HG03060 (cell line): ENCODE results near the gene OR2S2.
"Not testable (repeated sequence)": the region's sequence is repeated elsewhere in the genome, so short reads cannot be mapped to it uniquely, and the experiment has no call there.

Experiments
- ATAC-seq: cut with Tn5 transposase; IDR thresholded peaks from one replicate; pipeline ENCODE4 v1.9.1; 2021; ENCODE audit warnings: low read depth, moderate number of reproducible peaks; ENCODE audit not compliant: unreplicated experiment

The OR2S2 gene, protein sequence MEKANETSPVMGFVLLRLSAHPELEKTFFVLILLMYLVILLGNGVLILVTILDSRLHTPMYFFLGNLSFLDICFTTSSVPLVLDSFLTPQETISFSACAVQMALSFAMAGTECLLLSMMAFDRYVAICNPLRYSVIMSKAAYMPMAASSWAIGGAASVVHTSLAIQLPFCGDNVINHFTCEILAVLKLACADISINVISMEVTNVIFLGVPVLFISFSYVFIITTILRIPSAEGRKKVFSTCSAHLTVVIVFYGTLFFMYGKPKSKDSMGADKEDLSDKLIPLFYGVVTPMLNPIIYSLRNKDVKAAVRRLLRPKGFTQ

DNA sequence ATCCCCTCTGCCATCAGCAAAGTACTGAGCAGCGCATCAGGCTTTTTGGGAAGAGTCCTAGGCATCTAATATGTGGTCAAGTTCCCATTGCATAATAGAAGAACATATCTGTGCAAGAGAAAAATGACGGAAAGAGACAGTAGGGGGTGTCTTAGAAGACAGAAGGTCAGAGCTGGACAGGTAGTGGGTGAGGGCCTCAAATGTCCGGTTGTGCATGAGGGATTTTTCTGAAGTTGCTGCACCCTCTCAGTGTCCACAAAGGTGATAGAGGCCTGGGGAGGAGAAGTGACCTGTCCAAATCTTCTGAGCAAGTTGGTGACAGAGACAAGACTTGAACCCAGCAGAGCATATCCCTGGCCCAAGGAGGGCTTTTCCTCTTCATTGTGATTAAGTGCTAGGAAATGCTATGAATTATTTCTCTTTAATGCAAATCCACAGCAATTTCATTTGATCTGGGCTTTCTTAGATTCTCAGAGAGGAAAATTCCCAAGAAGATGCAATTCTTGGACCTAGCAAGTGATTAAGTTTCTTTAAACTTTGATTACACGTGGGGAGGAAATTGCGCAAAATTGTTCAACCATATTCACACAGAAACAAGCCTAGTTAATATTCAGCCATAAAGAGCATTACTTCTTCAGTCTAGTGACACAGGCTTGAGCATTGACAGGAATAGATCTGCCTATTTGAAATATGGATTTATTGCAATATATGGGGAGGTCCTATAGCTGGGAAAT lies at the start of gene OR2S2:
Gene OR2S2 (minus strand): TSS at position 51 of the 734 bp plus-strand sequence. CDS start 56 bp downstream, outside the sequence.
- ATAC-seq = no peak

DNA sequence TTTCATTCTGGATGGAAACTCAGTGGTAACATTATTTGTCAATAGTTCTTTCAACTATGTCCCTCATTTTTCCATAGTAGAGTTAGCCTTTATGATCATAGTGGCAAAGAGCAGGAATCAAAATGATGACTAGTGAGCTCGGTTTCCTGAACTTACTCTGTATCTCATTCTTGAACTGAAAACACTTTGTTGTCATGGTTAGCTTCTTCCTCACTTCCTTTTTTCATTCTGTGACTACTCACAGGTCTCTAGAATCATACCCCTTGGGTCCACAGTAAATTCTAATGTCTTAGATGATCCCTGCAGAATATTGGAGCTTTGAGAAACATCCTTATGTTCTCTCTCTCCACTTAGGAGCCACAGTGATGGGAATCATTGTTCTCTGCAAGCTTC lies 49.4 kb upstream of the OR2S2 start:
- ATAC-seq = no peak

DNA sequence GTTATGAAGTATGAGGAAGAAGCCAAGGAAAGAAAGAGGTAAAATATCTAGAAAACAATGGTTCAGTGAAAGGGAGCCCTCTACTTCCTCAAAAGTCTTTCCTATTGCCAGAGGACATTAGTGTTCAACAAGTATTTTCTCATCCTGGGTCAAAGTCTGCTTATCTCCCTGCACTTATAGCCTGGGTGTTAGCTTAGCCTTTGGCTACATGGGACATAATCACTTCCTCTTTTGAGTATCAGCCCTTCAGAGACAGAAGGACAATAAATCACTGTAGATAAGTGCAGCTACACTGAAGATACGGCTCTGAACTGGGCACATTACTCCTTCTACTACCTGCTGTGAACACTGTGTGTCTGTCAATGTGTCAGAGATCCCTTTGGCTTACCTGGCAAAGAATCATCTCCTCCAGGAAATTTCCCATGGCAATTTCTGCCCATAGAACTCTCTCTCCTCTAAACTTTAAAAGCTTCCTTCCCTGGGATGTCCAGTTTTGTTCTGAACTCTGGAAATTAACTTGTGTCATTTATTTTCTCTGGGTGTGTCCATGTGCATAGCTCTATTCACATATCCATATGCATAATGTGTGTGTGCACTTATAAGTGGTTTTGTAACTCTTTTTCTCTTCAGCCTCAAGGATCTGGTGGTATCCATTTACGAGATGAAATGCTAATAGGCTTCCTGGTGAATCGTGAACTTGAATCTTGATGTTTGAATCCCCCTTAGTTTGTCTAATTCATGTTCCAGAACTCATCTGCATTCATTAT lies 48.8 kb upstream of the OR2S2 start:
- no peak for ATAC-seq

DNA sequence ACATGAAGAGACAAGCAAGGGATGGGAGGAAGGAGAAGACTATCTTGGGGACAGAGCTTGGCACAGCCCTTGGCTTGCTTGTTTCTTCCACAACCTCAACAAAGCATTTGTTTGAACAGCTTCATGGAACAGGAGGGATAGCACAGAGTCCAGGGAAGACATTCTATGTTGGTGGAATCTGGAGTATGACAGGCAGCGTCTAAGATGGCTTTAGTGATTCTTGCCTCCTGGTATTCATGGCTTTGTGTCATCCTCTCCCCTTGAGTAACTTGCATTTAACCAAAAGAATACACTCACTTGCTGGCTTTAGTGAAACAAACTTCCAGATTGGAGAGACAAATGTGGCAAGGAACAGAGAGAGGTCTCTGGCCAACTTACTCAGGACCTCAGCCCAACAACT lies 47.9 kb upstream of the OR2S2 start:
- no peak for ATAC-seq

DNA sequence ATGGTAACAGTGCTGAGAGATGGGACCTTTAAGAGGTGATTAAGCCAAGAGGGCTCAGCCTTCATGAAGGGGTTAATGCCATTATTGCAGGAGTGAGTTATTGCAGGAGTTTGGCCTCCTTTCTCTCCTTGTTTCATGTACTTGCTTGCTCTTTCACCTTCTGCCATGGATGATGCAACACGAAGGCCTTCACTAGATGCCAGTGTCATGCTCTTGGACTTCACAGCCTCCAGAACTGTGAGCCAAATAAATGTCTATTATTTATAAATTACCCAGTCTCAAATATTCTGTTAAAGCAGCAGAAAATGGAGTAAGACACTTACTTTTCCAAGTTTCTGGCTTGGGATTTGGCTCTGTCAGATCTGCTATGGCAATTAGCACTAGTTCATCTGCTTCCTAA lies 40.4 kb upstream of the OR2S2 start:
- no peak for ATAC-seq

DNA sequence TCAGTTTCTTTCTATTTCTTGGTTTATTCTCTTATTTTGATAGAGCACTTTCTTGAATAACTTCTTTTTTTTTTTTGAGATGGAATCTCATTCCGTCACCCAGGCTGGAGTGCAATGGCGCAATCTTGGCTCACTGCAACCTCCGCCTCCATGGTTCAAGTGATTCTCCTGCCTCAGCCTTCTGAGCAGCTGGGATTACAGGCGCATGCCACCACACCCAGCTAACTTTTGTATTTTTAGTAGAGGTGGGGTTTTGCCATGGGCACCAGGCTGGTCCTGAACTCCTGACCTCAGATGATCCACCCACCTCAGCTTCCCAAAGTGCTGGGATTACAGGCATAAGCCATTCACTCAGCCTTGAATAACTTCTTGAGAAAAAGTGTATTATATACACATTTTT lies 39.1 kb upstream of the OR2S2 start:
- not testable (repeated sequence) for ATAC-seq

DNA sequence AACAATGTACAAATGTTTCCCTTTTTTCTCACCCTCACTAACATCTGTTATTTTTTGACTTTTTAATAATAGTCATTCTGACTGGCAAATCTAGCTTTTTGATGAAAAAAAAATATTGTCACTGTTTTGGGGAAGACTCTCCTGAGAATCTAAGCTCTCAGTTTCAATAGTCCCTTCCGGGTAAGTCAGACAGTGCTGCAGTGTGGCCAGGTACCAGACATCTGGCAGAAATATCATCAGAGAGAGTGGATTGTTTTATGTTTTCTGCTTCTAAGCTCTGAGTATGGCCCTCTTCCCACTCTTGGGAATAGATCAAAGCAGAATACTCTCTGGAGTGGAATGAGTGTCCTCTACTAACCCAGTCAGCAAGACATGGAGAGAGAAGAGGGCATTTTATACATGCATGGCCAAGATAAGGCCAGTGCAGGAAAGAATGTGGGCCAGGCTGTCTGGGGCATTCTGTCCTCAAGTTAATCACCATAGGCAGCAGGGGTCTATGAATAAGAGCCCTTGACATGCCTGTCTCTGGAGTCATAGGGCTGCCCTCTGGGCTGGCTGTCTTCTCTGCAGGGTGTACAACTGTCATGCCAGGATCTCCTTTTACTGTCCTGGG lies 38.5 kb upstream of the OR2S2 start:
- no peak for ATAC-seq

DNA sequence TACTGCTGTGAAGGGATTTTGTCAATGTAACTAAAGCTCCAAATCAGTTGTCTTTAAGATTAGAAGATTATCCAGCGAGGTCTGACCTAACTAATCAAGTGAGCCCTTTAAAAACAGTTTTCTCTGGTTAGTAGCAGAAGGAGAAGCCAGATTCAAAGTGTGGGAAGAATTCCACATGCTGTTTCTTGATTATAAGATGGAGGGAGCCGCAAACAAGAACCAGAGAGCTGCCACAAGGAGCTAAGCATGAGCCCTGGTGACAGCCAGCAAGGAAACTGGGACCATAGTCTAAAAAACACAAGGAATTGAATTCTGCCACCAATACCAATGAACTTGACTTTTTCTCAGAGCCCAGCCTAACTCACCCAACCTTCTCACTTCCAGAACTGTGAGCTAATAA lies 37.0 kb upstream of the OR2S2 start:
- ATAC-seq = no peak

DNA sequence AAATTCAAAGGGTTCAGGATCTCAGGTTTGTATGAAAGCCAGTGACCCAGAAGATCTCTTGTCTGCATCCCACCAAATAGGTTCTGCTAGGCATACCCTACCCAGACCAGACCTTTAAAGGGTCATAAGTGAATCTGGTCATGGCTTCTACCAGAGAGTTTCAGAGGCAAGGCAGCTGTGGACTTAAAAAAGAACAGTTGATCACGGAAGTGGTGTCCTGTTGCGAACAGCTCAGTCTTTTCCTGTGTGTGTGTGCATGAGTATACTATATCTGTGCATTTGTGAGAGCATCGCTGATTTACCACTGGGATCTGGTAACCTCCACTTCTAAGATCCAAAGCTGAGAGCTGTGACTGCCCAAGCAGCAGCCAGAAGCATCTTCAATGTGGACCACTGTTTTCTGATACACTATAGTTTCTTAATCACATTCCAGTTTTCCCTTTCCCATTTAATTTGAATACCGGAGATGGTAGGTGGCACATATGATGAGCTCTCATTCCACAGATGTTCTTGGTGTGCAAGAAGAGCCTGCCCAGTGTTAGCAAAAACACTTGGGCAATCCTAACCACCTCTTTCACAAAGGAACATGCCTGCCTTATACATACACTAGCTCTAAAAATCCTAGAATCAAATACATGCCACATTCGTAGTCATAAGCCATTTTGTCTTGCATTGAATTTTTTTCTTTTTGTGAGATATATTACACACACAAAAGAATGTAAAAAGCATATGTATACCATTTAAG lies 36.2 kb upstream of the OR2S2 start:
- no peak for ATAC-seq

DNA sequence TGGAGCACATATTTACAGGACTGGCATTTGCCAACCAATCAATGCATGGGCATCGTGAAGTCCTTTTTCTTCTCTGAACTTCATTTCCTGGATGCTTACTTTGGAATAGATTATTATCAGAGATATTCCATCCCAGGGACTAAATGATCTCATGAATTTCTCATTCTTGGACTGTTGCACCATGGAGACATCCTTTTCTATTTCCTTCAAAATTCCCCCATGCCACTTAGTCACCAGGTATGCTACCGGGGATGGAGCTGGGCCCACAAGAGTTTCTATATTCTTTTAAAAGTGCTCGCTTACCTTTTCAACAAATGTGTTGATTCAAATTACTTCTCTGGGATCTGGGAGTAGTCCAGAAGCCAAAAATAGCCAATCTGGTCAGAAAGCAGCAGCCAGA lies 35.2 kb upstream of the OR2S2 start:
- ATAC-seq = not testable (repeated sequence)

DNA sequence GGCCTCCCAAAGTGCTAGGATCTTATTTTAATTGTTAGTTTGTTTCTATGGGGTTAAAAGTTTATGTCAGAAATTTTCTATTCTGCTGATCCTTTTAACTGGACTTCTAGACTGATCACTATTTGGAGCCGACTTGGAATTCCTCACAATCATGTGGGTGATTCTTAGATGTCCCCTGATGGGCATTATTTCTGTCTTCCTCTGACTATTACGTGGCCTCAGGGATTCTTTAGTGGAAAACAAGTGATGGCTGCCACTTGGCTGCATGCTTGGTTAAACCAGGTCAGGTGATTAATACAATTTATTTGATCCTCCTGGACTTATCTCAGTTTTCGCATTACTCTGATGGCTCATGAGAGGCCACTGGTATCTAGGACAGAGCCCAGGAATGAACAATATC lies 32.2 kb upstream of the OR2S2 start:
- ATAC-seq = no peak

DNA sequence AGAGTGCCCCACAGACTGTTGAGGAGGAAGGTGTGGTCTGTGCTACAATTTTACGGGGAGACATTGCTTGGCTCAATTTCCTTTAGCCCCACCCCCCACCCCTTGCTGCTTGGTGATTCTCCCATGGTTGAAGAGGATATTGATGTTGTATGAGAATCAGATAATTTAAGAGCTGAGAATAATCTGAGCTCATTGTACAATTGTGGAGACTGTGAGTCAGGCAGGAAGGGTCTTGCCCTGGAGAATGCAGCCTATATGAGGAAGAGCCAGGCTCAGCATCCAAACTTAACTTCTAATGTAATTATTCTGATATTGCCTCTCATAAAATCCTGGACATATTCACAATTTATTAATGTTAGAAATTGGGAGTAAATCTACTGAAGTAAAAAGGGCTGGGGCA lies 26.1 kb upstream of the OR2S2 start:
- ATAC-seq = no peak

DNA sequence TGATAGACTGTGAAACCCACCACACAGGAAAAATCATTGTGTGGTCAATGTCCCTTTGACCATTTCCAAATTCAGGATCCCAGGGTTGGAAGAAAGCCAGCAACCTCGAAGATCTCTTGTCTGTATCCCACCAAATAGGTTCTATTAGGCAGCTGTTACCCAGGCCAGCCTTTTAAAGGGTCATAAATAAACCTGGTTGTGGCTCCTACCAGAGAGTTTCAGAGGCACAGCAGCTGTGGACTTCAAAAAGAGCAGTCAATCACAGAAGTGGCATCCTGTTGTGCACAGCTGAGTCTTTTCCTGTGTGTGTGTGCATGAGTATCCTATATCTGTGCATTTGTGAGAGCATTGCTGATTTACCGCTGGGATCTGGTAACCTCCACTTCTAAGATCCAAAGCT lies 23.7 kb upstream of the OR2S2 start:
- no peak for ATAC-seq

DNA sequence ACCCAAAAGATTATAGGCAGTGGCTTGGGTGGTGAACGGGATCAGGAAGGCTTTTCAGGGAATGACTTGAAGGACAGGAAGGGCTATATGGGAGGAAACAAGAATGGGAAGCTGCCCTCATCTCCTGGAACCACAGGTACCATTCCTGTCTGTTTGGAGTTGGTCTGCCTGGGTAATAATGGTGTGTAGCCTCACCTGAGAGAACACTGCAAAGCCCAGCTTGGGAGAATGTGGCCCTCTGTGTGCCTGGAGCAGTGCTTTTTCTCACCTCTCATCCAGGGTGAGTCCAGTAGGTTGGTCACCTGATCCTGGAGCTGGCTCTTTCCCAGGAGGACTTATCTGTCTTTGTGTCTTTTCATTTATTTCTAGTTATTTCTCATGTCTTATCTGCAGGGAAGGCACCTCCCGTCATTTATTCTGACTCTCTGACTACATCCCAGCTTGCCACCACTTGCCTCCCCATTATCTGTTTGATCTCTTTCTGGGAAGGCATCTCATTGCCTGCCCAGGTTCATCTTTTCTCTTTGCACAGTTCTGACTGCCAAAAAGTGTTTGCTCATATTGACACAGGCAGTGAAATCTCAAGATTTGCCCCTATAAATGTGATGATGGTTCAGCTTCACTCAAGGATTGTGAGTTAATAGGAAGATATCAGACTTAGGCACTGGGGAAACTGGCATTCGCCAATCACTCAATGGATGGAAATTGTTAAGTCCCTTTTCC lies 22.5 kb upstream of the OR2S2 start:
- no peak for ATAC-seq

DNA sequence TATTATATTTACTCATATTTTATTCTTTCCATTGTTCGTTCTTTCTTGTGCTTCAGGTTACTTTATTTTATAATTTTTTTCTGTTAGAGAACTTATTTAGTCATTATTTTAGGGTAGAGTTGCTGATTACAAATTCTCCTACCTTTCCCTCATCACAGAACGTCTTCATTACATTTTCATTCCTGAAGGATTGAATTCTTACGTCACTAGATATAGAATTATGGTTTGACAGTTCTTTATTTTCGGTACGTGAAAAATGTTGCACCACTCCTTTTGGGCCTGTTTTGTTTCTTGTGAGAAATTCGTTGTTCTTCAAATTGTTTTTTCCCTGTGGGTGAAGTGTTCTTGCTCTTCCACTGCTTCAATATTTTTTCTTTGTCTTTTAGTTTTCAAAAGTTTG lies 20.8 kb upstream of the OR2S2 start:
- ATAC-seq = no peak

DNA sequence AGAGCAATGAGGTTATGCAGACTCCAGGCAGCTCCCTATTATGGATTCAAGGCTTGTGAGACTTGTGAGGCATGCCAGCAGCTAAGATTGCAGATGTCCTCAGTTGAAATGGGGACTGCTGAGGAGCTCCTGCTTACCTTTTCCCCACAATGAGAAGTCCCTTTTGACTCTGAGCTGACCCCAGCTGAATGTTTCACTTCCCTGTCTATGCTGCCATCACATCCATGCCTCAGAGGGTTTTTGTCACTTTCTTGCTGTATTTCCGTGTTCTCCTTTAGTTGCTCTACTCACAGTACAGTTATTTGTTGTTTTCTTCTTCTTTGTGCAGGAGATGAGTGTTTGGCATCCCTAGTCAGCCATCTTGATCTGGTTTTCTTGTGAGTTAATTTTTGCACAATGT lies 18.8 kb upstream of the OR2S2 start:
- no peak for ATAC-seq

DNA sequence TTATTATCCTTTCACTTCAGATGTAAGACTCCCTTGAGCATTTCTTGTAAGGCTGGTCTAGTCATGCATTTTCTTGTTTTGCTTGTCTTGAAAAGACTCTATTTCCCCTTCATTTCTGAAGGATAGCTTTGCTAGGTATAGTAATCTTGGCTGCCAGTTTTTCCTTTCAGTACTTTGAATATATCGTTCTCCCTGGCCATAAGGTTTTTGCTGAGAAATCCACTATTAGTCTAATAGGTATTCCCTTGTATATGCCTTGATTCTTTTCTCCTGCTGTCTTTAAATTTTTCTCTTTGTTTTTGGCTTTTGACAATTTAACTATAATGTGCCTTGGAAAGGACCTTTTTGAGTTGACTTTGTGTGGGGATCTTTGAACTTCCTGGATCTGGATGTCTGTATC lies 16.8 kb upstream of the OR2S2 start:
- no peak for ATAC-seq

DNA sequence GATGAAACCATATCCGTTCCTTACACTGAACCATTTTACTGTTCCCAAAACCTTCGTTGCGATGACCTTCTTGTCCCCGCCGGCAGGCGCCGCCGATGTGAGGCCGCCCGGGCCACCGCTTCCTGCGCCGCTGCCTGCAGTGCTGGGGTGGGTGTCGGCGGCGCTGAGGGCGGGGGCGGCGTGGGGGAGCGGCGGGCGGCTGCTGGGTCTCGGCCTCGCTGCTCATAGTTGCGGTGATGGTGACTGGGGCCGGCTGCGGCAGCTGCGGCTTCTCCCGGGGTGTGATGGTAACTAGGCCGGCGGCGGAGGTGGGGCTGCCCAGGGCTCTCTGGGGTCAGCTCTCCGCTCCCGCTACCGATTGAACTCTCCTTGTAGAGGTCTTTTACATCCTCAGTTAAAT lies 14.1 kb upstream of the OR2S2 start:
- no peak for ATAC-seq

DNA sequence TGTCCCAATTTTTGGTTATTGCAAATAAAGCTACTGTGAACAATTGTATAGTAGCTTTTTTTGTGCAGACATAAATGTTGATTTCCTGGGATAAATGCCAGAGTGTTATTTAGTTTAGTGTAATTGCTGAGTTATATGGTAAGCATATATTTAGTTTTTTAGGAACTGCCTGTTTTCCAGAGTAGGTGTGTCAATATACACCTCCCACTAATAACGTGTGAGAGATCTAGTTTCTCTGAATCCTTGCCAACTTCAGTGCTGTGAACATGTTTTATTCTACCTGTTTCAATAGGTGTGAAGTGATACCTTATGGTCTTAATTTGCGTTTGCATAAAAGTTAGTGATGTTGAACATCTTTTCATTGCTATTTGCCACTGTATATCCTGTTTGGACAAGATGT lies 9.1 kb upstream of the OR2S2 start:
- no peak for ATAC-seq

DNA sequence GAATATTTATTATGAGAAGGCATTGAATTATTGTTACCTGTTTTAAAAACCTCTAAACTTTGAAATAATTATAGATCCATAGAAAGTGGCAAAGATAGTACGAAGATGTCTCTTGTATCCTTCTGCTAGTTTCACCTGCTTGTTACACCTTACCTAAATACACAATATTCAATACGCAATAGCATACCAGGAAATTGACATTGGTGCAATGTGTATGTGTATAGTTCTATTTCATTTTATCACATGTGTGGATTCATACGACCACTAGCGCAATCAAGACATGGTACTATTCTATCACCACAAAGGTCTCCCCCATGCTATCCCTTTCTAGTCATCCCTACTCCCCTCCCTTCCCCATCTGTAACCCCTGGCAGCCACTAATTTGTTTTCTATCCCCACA lies 8.5 kb upstream of the OR2S2 start:
- ATAC-seq = no peak
